GM18951 (cell line): Measurements from ENCODE around the gene ODF2.
"Not testable (repeated sequence)": the region's sequence is repeated elsewhere in the genome, so short reads cannot be mapped to it uniquely, and the experiment has no call there.

ENCODE experiments used
- POLR2A ChIP-seq: IDR thresholded peaks from 4 replicates; pipeline ENCODE4 v1.6.1; 2011; ENCODE audit warnings: mild to moderate bottlenecking; ENCODE audit not compliant: insufficient read length, insufficient read depth; ENCODE audit errors: extremely low read depth
- in situ Hi-C: fragments of 300-500 bp; cut with MboI; formaldehyde crosslinking; loops from one replicate; pipeline ENCODE4 v1.12.0; 2022; ENCODE audit warnings: low sequenced_read_pairs, mixed read lengths, inconsistent platforms; ENCODE audit not compliant: unreplicated experiment

Gene ODF2

DNA sequence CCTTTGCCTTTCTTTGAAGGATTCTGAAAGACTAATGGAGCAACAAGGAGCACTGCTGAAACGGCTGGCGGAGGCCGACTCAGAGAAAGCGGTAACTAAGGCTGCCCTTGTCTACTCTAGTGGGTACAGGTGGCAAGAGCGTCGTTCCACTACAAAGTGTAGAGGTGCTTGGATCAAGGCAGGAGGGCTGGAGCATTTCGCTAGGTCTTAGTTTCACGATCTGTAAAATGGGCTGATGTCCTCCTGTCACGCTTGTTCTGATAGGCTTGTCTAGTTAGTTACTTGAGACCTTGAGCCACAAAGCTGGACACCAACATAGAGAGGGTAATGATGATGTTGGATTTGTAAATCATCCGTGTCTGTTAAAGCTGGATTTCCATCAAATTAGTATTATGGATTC, 25.8 kb downstream of the ODF2 start:
- in situ Hi-C loops = no loop called here
- TF ChIP-seq POLR2A = no peak

GRCh38 chr9:128482186-128482585, 26.4 kb downstream of the ODF2 start:
- in situ Hi-C loops = no loop called here
- no peak for TF ChIP-seq POLR2A

DNA sequence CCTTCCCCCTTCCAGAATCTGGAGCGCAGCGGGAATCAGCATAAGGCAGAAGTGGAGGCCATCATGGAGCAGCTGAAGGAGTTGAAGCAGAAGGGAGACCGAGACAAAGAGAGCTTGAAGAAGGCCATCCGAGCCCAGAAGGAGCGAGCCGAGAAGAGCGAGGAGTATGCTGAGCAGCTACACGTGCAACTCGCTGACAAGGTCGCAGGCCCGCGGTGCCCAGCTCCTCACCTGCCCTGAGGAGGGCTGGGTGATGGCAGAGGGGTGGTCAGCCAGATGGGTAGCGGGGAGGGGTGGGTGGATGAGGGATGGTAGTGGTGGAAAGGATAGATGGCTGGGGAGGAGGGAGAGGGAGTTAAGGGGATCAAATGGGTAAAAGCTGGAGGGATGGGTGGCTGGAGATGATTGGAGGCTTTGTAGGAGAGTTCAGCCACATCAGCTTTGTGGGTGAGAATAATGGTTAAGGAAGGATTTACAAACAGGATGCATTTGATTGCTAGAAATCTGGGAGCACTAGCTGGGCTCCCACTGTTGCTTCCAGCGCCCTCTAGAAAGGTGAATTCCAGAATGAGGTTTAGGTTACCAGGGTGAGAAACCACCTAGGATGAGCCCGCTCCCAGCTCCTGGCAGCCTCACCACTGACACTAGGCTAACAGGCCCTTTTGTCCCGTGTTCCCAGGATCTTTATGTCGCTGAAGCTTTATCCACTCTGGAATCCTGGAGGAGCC, 29.0 kb downstream of the ODF2 start:
- no peak for TF ChIP-seq POLR2A
- in situ Hi-C loops = no loop called here

DNA sequence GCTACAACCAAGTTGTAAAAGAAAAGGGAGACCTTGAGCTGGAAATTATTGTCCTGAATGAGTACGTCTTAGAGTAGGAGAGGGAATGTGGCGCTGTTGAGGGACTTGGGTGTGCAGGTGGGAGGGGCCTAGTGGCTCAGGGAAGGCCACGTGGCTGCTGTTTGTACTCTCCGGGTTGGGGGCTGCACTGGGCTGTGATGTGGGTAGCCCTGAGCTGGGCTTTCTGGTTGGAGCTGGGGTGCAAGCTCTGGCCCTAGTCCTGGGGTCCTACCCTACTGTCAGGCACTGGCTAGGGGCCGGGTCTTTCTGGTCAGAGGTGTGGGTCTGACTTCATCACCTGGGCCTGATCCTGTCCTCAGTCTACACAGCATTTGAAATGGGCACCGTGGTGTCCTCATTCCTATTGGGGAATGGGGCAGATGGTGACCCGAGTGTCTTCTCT, 29.6 kb downstream of the ODF2 start:
- in situ Hi-C loops = no loop called here
- TF ChIP-seq POLR2A = no peak

GRCh38 chr9:128486201-128486600, 30.4 kb downstream of the ODF2 start:
- no peak for TF ChIP-seq POLR2A
- in situ Hi-C loops = no loop called here

GRCh38 chr9:128493424-128493823, 37.6 kb downstream of the ODF2 start:
- TF ChIP-seq POLR2A = no peak
- in situ Hi-C loops = no loop called here

GRCh38 chr9:128494108-128494745, 38.4 kb downstream of the ODF2 start:
- in situ Hi-C loops = no loop called here

DNA sequence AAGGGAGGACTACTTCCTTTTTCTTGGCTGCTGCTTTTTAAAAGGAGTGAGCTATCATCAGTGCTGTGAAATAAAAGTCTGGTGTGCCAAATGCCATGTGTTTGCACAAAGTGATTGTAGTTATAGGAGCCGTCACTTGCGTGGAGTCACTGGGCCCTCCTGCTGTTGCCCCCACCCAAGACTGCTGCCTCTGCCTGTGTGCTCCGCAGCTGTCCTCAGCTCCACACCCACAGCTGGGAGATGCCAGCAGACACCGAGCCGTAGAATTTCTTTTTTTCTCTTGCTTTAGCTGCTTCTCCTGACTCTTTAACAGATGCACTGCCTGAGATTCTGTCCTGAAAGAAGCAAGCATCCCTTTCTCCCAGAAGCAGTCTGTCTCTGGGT, 38.9 kb downstream of the ODF2 start:
- in situ Hi-C loops = no loop called here
- TF ChIP-seq POLR2A = no peak

More at GRCh38 chr9:128494108-128494745, 38.4 kb downstream of the ODF2 start:
- no peak for TF ChIP-seq POLR2A

GRCh38 chr9:128495296-128495695, 39.5 kb downstream of the ODF2 start:
- in situ Hi-C loops = no loop called here
- TF ChIP-seq POLR2A = no peak

GRCh38 chr9:128495804-128496417, 40.1 kb downstream of the ODF2 start:
- TF ChIP-seq POLR2A = no peak

GRCh38 chr9:128497824-128498610, 42.2 kb downstream of the ODF2 start:
- in situ Hi-C loops = no loop called here
- TF ChIP-seq POLR2A = no peak

More at GRCh38 chr9:128495804-128496417, 40.1 kb downstream of the ODF2 start:
- in situ Hi-C loops = no loop called here

DNA sequence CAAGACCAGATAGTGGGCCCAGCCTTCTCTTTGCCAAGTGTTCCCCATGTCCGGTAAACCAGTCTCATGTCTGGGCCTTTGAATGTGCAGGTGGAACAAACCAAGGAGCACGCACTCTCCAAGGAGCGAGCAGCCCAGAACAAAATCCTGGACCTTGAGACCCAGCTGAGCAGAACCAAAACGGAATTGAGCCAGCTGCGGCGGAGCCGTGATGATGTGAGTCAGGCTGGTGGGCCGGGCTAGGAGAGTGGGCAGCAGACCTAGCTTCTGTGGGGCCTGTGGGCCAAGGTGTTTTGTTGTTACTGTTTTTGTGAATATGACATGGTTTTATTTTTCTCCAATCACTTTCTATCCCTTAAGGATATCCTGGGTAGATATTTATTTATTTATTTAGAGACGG, 43.1 kb downstream of the ODF2 start:
- no peak for TF ChIP-seq POLR2A
- in situ Hi-C loops = no loop called here

DNA sequence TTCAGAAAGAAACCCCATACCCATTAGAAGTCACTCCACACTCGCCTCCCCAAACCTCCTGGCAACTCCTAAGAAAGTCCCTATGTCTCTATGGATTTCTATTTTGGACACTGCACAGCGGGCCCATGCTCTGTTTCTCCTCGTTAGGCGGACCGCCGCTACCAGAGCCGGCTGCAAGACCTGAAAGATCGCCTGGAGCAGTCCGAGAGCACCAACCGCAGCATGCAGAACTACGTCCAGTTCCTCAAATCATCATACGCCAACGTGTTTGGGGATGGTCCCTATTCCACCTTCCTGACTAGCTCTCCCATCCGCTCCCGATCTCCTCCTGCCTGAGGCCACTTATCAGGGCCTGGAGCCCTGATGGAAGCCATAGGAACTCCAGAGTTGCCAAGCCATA, 44.1 kb downstream of the ODF2 start:
- no peak for TF ChIP-seq POLR2A
- in situ Hi-C loops = no loop called here

DNA sequence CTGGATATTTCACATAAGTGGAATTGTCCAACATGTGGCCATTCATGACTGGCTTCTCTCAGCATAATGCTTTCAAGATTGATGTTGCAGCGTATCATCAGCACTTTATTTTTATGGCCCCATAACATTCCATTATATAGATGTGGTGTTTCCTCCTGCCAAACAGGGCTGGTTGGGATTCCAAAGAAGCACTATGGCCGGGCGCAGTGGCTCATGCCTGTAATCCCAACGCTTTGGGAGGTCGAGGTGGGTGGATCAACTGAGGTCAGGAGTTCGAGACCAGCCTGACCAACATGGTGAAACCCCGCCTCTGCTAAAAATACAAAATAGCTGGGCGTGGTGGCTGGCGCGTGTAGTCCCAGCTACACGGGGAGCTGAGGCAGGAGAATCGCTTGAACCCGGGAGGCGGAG, 47.6 kb downstream of the ODF2 start:
- in situ Hi-C loops = not testable (repeated sequence)
